Osteocyte (in vitro differentiated cells): ENCODE data around the gene EFL1. TPM values are rescaled to one million over a fixed set of nuclear protein-coding genes. Genes with fewer than 3 reads are reported as not detected.
"Not testable (repeated sequence)": the region's sequence is repeated elsewhere in the genome, so short reads cannot be mapped to it uniquely, and the experiment has no call there.

Experiments used
- DNase-seq: peaks from one replicate; pipeline ENCODE4 v3.0.0; 2021; ENCODE audit warnings: mixed read lengths; ENCODE audit not compliant: unreplicated experiment; ENCODE audit errors: extremely low spot score
- H3K27ac Mint-ChIP-seq: one replicate; pipeline ENCODE4 v1.8.0; 2021; ENCODE audit warnings: mild to moderate bottlenecking, mixed read lengths; ENCODE audit not compliant: unreplicated experiment
- H3K27me3 Mint-ChIP-seq: one replicate; pipeline ENCODE4 v1.8.0; 2021; ENCODE audit warnings: mixed read lengths; ENCODE audit not compliant: unreplicated experiment
- H3K36me3 Mint-ChIP-seq: one replicate; pipeline ENCODE4 v1.8.0; 2021; ENCODE audit warnings: mixed read lengths; ENCODE audit not compliant: unreplicated experiment
- H3K4me1 Mint-ChIP-seq: one replicate; pipeline ENCODE4 v1.8.0; 2021; ENCODE audit warnings: mixed read lengths; ENCODE audit not compliant: unreplicated experiment
- H3K4me3 Mint-ChIP-seq: one replicate; pipeline ENCODE4 v1.8.0; 2021; ENCODE audit warnings: mild to moderate bottlenecking, moderate library complexity, mixed read lengths; ENCODE audit not compliant: unreplicated experiment
- H3K9me3 Mint-ChIP-seq: one replicate; pipeline ENCODE4 v1.8.0; 2021; ENCODE audit warnings: mixed read lengths; ENCODE audit not compliant: unreplicated experiment
- total RNA-seq: library from RNA; stranded (reverse); gene quantifications from 2 replicates; pipeline ENCODE4 v1.2.1, GENCODE V29; 2021
- TF ChIP-seq, protein P1 (sequence below): fragments of 200-600 bp; sonication (generic); IDR thresholded peaks from 2 replicates; pipeline ENCODE4 v1.5.0; 2021; ENCODE audit warnings: antibody characterized with exemption, mild to moderate bottlenecking, moderate library complexity

The EFL1 gene
- total RNA-seq, 1 donor from 2014 or later = 17.9 TPM

GRCh38 chr15:82305621-82306048 is 43.1 kb upstream of the EFL1 start:
- peaks cover 6% of the 10 kb centered on the region for H3K27me3 Mint-ChIP-seq
- H3K36me3 Mint-ChIP-seq = peaks cover 3% of the 10 kb centered on the region
- no peak overlapping the region for H3K4me3 Mint-ChIP-seq
- peaks cover 5% of the 10 kb centered on the region for H3K9me3 Mint-ChIP-seq
- no peak overlapping the region for H3K27ac Mint-ChIP-seq
- peak; percentile 80 for DNase-seq
- TF ChIP-seq, protein P1, sequence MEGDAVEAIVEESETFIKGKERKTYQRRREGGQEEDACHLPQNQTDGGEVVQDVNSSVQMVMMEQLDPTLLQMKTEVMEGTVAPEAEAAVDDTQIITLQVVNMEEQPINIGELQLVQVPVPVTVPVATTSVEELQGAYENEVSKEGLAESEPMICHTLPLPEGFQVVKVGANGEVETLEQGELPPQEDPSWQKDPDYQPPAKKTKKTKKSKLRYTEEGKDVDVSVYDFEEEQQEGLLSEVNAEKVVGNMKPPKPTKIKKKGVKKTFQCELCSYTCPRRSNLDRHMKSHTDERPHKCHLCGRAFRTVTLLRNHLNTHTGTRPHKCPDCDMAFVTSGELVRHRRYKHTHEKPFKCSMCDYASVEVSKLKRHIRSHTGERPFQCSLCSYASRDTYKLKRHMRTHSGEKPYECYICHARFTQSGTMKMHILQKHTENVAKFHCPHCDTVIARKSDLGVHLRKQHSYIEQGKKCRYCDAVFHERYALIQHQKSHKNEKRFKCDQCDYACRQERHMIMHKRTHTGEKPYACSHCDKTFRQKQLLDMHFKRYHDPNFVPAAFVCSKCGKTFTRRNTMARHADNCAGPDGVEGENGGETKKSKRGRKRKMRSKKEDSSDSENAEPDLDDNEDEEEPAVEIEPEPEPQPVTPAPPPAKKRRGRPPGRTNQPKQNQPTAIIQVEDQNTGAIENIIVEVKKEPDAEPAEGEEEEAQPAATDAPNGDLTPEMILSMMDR = no peak
- peaks cover 5% of the 10 kb centered on the region for H3K4me1 Mint-ChIP-seq

- DNase-seq = no peak
- Mint-ChIP-seq H3K36me3 (no peaks in the 10 kb centered on the region), H3K4me1 (peaks cover 11% of the 10 kb centered on the region), H3K4me3 (no peak overlapping the region), H3K27ac (no peak overlapping the region), H3K9me3 (no peaks in the 10 kb centered on the region), H3K27me3 (no peaks in the 10 kb centered on the region)
- TF ChIP-seq, protein P1 = no peak
These were observed 42.2 kb upstream of the EFL1 start for GRCh38 chr15:82304778-82305090.

DNA sequence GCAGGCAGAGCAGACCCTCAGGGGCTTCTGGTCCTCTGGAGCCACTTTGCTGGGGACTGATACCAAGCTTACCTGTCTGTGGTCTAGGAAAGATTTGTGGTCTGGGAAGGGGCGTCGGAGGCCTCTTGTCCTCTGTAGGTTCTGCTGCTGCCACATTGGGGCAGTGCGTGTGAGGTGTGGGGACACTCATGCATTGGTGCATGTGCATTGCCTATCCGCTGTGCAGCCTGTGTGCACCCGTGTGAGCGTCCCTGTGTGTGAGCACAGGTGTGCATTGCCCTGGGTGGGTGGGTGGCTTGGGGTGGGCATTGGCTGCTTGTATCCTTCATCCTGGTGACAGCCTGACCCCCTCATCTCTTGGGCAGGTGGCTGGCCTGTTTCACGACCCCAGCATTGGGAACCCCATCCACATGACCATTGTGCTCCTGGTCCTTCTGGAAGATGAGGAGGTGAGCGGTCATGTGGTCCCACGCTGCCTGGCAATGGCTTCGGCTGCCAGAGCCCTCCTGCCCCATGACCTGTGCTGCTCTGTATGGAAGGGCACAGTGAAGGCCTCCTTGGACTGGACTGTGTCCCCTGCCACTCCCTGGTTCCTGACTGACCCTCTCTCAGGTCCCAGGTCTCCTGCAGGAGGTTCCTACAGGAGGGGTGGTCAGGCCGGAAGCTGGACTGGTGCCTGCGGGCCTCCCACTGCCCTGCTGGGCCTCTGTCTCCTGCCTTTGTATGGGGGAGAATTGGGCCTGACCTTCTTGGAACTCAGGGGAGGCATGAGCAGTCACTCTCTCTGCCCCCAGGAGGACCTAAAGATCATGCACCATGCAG is 41.6 kb upstream of the EFL1 start:
- no peak overlapping the region for H3K4me3 Mint-ChIP-seq
- no peaks in the 10 kb centered on the region for H3K36me3 Mint-ChIP-seq
- H3K4me1 Mint-ChIP-seq = peaks cover 11% of the 10 kb centered on the region
- no peak overlapping the region for H3K27ac Mint-ChIP-seq
- H3K27me3 Mint-ChIP-seq = no peaks in the 10 kb centered on the region
- peak; percentile 70 for DNase-seq
- TF ChIP-seq, protein P1 = no peak
- no peaks in the 10 kb centered on the region for H3K9me3 Mint-ChIP-seq

GRCh38 chr15:82301296-82302016 is 38.9 kb upstream of the EFL1 start:
- no peaks in the 10 kb centered on the region for H3K27me3 Mint-ChIP-seq
- TF ChIP-seq, protein P1 = no peak
- peak; percentile 63 for DNase-seq
- no peak overlapping the region for H3K27ac Mint-ChIP-seq
- H3K4me1 Mint-ChIP-seq = peaks cover 11% of the 10 kb centered on the region
- no peaks in the 10 kb centered on the region for H3K36me3 Mint-ChIP-seq
- no peaks in the 10 kb centered on the region for H3K9me3 Mint-ChIP-seq
- no peak overlapping the region for H3K4me3 Mint-ChIP-seq

DNA sequence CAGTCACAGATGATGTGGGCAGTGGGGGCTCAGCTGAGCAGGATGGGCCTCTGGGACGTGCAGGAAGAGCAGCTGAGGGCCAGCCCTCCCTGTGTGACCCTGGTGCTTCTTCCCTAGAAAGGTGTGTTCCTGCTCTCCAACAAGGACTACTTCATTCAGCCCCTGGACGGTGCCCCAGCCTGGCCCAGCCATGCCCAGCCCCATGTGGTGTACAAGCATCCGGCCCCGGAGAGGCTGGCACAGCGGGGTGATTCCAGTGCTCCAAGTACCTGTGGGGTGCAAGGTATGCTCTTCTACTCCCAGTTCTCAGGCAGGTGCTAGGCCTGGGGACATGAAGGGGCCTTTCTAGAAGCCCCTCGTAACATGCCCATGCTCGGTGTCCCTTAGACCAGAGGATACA is 38.3 kb upstream of the EFL1 start:
- no peaks in the 10 kb centered on the region for H3K36me3 Mint-ChIP-seq
- TF ChIP-seq, protein P1 = no peak
- H3K27ac Mint-ChIP-seq = peak overlapping the region; percentile 44
- no peaks in the 10 kb centered on the region for H3K27me3 Mint-ChIP-seq
- no peaks in the 10 kb centered on the region for H3K9me3 Mint-ChIP-seq
- DNase-seq = peak; percentile 66
- peaks cover 11% of the 10 kb centered on the region for H3K4me1 Mint-ChIP-seq
- no peak overlapping the region for H3K4me3 Mint-ChIP-seq

- H3K4me3 Mint-ChIP-seq, H3K9me3 Mint-ChIP-seq, H3K36me3 Mint-ChIP-seq, H3K27me3 Mint-ChIP-seq: not testable (repeated sequence)
- Mint-ChIP-seq H3K27ac (peak overlapping the region; percentile 44), H3K4me1 (peaks cover 11% of the 10 kb centered on the region)
- DNase-seq = peak; percentile 66
These were observed 37.8 kb upstream of the EFL1 start for GRCh38 chr15:82300326-82300725.

- H3K36me3 Mint-ChIP-seq, H3K27ac Mint-ChIP-seq, H3K27me3 Mint-ChIP-seq, H3K9me3 Mint-ChIP-seq, H3K4me3 Mint-ChIP-seq: not testable (repeated sequence)
- peak; percentile 72 for DNase-seq
- peaks cover 13% of the 10 kb centered on the region for H3K4me1 Mint-ChIP-seq
These were observed 37.0 kb upstream of the EFL1 start for GRCh38 chr15:82299511-82299914.
